Neural cell (in vitro differentiated cells): ENCODE results near the gene ANO8. TPM values are rescaled to one million over a fixed set of nuclear protein-coding genes. Genes with fewer than 3 reads are reported as not detected.

ENCODE experiments used
- H2AFZ ChIP-seq: fragments of 200-600, 300-800 bp; sonication (generic), shearing (Covaris generic); 2 replicates; pipeline ENCODE4 v1.6.0; 2014; ENCODE audit warnings: low read depth, mild to moderate bottlenecking, antibody characterized with exemption, low read length, moderate library complexity
- H3F3A ChIP-seq: fragments of 200-600 bp; shearing (Covaris generic); 2 replicates; pipeline ENCODE4 v1.6.1; 2016; ENCODE audit warnings: mild to moderate bottlenecking, moderate library complexity, mixed read lengths, antibody characterized with exemption, low read length; ENCODE audit not compliant: insufficient read depth, poor library complexity, severe bottlenecking
- H3K27ac ChIP-seq: fragments of 200-600, 300-800 bp; sonication (generic), shearing (Covaris generic); 2 replicates; pipeline ENCODE4 v1.5.1; 2014; ENCODE audit warnings: mild to moderate bottlenecking, low read length, moderate library complexity
- H3K27me3 ChIP-seq: fragments of 300-800, 200-600 bp; sonication (generic), shearing (Covaris generic); 2 replicates; pipeline ENCODE4 v1.6.0; 2014; ENCODE audit warnings: mild to moderate bottlenecking, low read depth, low read length, moderate library complexity; ENCODE audit not compliant: insufficient read depth
- H3K36me3 ChIP-seq: fragments of 300-800, 200-600 bp; sonication (generic), shearing (Covaris generic); 2 replicates; pipeline ENCODE4 v1.5.1; 2014; ENCODE audit warnings: mild to moderate bottlenecking, antibody characterized with exemption, low read length, moderate library complexity; ENCODE audit not compliant: insufficient read depth
- H3K4me2 ChIP-seq: fragments of 300-800, 200-600 bp; sonication (generic), shearing (Covaris generic); 2 replicates; pipeline ENCODE4 v1.6.0; 2014; ENCODE audit warnings: mild to moderate bottlenecking, low read length
- H3K4me3 ChIP-seq: fragments of 300-800, 200-600 bp; sonication (generic), shearing (Covaris generic); 2 replicates; pipeline ENCODE4 v1.5.1; 2014; ENCODE audit warnings: mild to moderate bottlenecking, low read length, moderate library complexity
- H3K79me2 ChIP-seq: fragments of 200-600 bp; shearing (Covaris generic); replicated peaks from 2 replicates; pipeline ENCODE4 v1.6.0; 2014; ENCODE audit warnings: mild to moderate bottlenecking, low read length, moderate library complexity; ENCODE audit not compliant: insufficient read depth
- H3K9ac ChIP-seq: fragments of 300-800, 200-600 bp; sonication (generic), shearing (Covaris generic); 2 replicates; pipeline ENCODE4 v1.6.1; 2016; ENCODE audit warnings: mild to moderate bottlenecking, low read length, mixed read lengths
- H3K9me2 ChIP-seq: fragments of 200-600 bp; shearing (Covaris generic); 2 replicates; pipeline ENCODE4 v1.6.1; 2016; ENCODE audit warnings: mild to moderate bottlenecking, low read length, mixed read lengths; ENCODE audit not compliant: insufficient read depth
- H3K9me3 ChIP-seq: fragments of 200-600, 300-800 bp; sonication (generic), shearing (Covaris generic); 2 replicates; pipeline ENCODE4 v1.6.1; 2016; ENCODE audit warnings: mild to moderate bottlenecking, mixed run types, low read length, moderate library complexity, mixed read lengths
- H4K20me1 ChIP-seq: fragments of 200-600 bp; shearing (Covaris generic); 2 replicates; pipeline ENCODE4 v1.6.1; 2016; ENCODE audit warnings: mild to moderate bottlenecking, mixed run types; ENCODE audit not compliant: insufficient read depth
- EP300 ChIP-seq: fragments of 450-650 bp; conservative IDR thresholded peaks from 2 replicates; pipeline ENCODE4 v1.6.1; 2014; ENCODE audit warnings: antibody characterized with exemption, mild to moderate bottlenecking, moderate library complexity; ENCODE audit not compliant: poor library complexity, severe bottlenecking
- EZH2 ChIP-seq: fragments of 200-600, 300-800 bp; shearing (Covaris generic), sonication (generic); IDR thresholded peaks from 2 replicates; pipeline ENCODE4 v1.6.1; 2014; ENCODE audit warnings: antibody characterized with exemption, low read length, borderline replicate concordance, mild to moderate bottlenecking; ENCODE audit not compliant: insufficient read depth, poor library complexity, severe bottlenecking
- MXI1 ChIP-seq: fragments of 450-650 bp; conservative IDR thresholded peaks from 2 replicates; pipeline ENCODE4 v1.6.1; 2014; ENCODE audit warnings: antibody characterized with exemption, mild to moderate bottlenecking; ENCODE audit not compliant: poor library complexity, severe bottlenecking
- POLR2AphosphoS5 ChIP-seq: IDR thresholded peaks from 2 replicates; pipeline ENCODE4 v1.6.1; 2012
- RAD21 ChIP-seq: fragments of 450-650 bp; conservative IDR thresholded peaks from 2 replicates; pipeline ENCODE4 v1.6.1; 2014; ENCODE audit warnings: antibody characterized with exemption, mild to moderate bottlenecking, moderate library complexity
- SMC3 ChIP-seq: fragments of 450-650 bp; conservative IDR thresholded peaks from 2 replicates; pipeline ENCODE4 v1.6.1; 2014; ENCODE audit warnings: antibody characterized with exemption, mild to moderate bottlenecking, moderate library complexity; ENCODE audit not compliant: poor library complexity
- TAF1 ChIP-seq: IDR thresholded peaks from 2 replicates; pipeline ENCODE4 v1.6.1; 2012; ENCODE audit warnings: low read depth
- polyA plus RNA-seq: library from polyadenylated mRNA; depleted of rRNA; stranded (reverse); fragments of >200 nt; gene quantifications from 2 replicates; pipeline ENCODE4 v1.2.3, GENCODE V29; 2014
- TF ChIP-seq, protein P1 (sequence below): fragments of 450-650 bp; IDR thresholded peaks from 2 replicates; pipeline ENCODE4 v1.5.1; 2014; ENCODE audit warnings: antibody characterized with exemption, mild to moderate bottlenecking, moderate library complexity; ENCODE audit not compliant: poor library complexity, severe bottlenecking
- TF ChIP-seq, protein P2 (sequence below): IDR thresholded peaks from 2 replicates; pipeline ENCODE4 v1.6.1; 2012; ENCODE audit warnings: borderline replicate concordance

ANO8 gene
- polyA plus RNA-seq, 1 donor from 2014 or later = 51.3 TPM

DNA sequence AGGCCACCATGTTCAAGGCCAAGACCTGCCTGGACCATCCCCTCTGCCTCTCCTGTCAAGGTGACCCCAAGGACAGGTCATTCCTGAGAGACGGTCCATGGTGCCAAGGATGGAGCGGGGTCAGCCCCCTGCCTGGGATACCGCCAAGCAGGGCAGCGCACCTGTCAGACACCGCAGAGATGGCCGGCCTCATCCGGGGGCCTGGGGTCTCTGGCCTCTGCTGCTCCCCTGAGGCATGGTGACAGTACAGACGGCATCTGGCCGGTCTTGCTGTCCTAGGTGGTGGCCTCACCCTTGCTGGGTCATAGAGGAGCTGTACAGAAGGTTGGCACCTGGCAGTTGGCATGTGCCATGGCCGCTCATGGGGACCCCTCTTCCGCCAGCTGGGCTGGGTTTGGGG is 14.2 kb downstream of the ANO8 start:
- no peak overlapping the region for H3K4me3 ChIP-seq
- H3K4me2 ChIP-seq = no peak overlapping the region
- no peaks in the 10 kb centered on the region for H3K79me2 ChIP-seq
- H3K27me3 ChIP-seq = no peaks in the 10 kb centered on the region
- TF ChIP-seq EZH2 (no peak), POLR2AphosphoS5 (no peak), EP300 (no peak), RAD21 (no peak), MXI1 (no peak), SMC3 (no peak), TAF1 (no peak)
- TF ChIP-seq, protein P1, sequence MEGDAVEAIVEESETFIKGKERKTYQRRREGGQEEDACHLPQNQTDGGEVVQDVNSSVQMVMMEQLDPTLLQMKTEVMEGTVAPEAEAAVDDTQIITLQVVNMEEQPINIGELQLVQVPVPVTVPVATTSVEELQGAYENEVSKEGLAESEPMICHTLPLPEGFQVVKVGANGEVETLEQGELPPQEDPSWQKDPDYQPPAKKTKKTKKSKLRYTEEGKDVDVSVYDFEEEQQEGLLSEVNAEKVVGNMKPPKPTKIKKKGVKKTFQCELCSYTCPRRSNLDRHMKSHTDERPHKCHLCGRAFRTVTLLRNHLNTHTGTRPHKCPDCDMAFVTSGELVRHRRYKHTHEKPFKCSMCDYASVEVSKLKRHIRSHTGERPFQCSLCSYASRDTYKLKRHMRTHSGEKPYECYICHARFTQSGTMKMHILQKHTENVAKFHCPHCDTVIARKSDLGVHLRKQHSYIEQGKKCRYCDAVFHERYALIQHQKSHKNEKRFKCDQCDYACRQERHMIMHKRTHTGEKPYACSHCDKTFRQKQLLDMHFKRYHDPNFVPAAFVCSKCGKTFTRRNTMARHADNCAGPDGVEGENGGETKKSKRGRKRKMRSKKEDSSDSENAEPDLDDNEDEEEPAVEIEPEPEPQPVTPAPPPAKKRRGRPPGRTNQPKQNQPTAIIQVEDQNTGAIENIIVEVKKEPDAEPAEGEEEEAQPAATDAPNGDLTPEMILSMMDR = no peak
- TF ChIP-seq, protein P2, sequence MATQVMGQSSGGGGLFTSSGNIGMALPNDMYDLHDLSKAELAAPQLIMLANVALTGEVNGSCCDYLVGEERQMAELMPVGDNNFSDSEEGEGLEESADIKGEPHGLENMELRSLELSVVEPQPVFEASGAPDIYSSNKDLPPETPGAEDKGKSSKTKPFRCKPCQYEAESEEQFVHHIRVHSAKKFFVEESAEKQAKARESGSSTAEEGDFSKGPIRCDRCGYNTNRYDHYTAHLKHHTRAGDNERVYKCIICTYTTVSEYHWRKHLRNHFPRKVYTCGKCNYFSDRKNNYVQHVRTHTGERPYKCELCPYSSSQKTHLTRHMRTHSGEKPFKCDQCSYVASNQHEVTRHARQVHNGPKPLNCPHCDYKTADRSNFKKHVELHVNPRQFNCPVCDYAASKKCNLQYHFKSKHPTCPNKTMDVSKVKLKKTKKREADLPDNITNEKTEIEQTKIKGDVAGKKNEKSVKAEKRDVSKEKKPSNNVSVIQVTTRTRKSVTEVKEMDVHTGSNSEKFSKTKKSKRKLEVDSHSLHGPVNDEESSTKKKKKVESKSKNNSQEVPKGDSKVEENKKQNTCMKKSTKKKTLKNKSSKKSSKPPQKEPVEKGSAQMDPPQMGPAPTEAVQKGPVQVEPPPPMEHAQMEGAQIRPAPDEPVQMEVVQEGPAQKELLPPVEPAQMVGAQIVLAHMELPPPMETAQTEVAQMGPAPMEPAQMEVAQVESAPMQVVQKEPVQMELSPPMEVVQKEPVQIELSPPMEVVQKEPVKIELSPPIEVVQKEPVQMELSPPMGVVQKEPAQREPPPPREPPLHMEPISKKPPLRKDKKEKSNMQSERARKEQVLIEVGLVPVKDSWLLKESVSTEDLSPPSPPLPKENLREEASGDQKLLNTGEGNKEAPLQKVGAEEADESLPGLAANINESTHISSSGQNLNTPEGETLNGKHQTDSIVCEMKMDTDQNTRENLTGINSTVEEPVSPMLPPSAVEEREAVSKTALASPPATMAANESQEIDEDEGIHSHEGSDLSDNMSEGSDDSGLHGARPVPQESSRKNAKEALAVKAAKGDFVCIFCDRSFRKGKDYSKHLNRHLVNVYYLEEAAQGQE = no peak
- no peaks in the 10 kb centered on the region for H3K9me3 ChIP-seq
- no peaks in the 10 kb centered on the region for H3K36me3 ChIP-seq
- H3K9me2 ChIP-seq = no peaks in the 10 kb centered on the region
- no peak overlapping the region for H2AFZ ChIP-seq
- no peaks in the 10 kb centered on the region for H3F3A ChIP-seq
- no peak overlapping the region for H3K9ac ChIP-seq
- no peak overlapping the region for H3K27ac ChIP-seq
- no peaks in the 10 kb centered on the region for H4K20me1 ChIP-seq

DNA sequence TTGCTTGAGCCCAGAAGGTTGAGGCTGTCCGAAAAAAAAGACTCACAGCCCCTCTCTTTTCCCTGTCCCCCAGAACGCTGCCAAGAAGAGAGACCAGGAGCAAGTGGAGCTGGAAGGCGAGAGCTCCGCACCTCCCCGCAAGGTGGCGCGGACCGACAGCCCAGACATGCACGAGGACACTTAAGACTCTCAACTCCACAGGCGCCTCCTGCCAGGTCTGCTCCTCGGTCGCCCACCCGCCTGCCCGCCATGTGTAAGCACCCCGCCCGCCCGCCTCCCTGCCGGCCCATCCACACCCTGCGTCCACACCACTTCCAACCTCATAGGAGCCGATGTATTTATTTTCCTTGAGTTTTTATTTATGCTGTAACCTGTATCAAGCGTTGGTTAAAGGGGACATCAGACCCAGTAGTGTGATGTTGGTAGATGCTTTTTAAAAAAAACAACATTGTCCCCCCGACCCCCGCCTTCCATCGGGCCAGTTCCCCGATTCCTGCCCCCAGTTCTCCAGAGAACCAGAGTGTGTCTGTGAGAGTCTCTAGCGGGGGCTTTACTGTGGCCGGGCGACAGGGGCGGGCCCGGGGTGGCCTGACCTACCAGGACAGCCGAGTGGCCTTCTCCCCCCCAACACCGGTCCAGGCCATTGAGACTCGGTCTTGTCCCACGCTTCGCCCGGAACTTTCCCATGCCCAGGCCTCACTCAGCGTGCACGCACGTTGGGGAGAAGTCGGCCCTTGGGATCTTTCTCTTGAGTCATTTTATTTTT is 15.0 kb downstream of the ANO8 start:
- Histone ChIP-seq H3F3A (no peaks in the 10 kb centered on the region), H2AFZ (no peak overlapping the region), H3K79me2 (no peaks in the 10 kb centered on the region), H3K9me2 (no peaks in the 10 kb centered on the region), H3K9me3 (no peaks in the 10 kb centered on the region), H3K36me3 (no peaks in the 10 kb centered on the region), H4K20me1 (no peaks in the 10 kb centered on the region), H3K27me3 (no peaks in the 10 kb centered on the region), H3K27ac (no peak overlapping the region), H3K4me2 (no peak overlapping the region), H3K4me3 (no peak overlapping the region), H3K9ac (no peak overlapping the region)
- no peak for TF ChIP-seq TAF1
- TF ChIP-seq POLR2AphosphoS5 = no peak
- TF ChIP-seq, protein P1 = no peak
- TF ChIP-seq SMC3 = no peak
- TF ChIP-seq EP300 = no peak
- no peak for TF ChIP-seq RAD21
- TF ChIP-seq MXI1 = no peak
- TF ChIP-seq, protein P2 = no peak
- no peak for TF ChIP-seq EZH2
